ENCODE results near the gene STK32C.
"Not testable (repeated sequence)": the region's sequence is repeated elsewhere in the genome, so short reads cannot be mapped to it uniquely, and the experiment has no call there.

STK32C gene

DNA sequence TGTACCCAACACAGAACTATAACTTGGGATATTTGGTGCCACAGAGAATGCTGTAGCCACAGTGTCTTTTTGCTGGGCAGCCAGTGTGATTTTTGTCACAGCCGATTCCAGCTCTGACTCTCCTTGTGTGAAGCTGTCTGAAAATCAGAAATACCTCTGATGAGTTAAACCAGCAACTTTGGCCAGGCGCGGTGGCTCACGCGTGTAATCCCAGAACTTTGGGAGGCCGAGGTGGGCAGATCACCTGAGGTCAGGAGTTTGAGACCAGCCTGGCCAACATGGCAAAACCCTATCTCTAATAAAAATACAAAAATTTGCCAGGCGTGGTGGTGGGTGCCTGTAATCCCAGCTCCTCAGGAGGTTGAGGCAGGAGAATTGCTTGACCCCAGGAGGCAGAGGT, 30.1 kb upstream of the STK32C start:
- DNase-seq (ENCODE audit: low spot score), result not testable (repeated sequence)

DNA sequence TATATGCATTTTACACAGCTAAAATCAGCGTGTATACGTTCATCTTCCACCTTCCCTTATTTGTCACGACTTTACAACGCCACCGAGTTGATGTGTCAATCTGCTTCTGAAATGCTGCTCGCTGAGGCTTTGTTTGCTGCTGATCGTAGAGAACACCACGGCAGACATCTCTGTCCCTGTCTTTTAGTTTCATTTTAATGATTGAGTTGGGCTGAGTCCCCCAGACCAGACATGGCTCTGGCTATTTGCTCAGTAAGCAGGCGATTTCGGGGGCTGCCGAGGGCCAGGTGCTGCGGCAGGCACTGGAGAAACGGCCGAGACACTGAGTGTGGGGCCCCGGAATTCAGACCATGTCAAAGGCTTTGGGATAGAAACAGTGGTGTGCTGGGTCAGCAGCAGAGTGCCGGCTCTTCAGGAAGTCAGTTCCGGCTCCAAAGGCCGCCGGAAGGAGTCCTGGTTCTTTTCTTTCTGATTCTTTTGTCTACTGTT, 29.2 kb upstream of the STK32C start:
- DNase-seq (ENCODE audit: low spot score), result no peak

DNA sequence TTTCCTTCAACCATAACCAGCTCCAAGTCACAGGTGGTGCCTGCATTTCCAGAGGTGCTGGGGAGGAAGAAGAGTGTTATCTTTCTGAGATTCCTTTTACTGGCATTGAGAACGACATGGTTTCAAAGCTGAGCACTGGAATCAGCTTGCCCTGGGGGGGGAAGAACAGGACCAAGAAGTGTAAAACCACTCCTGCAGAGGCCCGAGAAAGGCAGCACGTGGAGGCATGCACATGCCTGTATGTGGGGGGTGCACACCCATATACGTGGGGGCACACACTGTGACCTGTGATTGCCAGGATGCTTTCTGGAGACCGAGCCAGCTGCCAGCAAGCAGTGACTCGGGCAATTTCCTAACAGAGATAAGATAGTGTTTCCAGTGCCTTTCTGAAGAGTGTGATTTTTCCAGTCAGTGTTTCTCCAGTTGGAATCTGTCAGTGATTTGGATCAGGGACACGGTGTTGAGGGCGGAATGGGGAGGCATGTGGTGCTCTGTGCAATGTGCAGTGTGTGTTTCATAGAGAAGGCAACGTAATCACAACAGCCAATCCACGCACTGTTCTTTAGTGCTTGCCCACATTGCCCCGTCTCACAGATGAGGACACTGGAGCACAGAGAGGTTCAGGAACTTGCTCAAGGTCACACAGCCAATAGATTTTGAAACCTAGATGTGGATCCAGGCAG, 28.5 kb upstream of the STK32C start:
- DNase-seq (ENCODE audit: low spot score), result no peak

DNA sequence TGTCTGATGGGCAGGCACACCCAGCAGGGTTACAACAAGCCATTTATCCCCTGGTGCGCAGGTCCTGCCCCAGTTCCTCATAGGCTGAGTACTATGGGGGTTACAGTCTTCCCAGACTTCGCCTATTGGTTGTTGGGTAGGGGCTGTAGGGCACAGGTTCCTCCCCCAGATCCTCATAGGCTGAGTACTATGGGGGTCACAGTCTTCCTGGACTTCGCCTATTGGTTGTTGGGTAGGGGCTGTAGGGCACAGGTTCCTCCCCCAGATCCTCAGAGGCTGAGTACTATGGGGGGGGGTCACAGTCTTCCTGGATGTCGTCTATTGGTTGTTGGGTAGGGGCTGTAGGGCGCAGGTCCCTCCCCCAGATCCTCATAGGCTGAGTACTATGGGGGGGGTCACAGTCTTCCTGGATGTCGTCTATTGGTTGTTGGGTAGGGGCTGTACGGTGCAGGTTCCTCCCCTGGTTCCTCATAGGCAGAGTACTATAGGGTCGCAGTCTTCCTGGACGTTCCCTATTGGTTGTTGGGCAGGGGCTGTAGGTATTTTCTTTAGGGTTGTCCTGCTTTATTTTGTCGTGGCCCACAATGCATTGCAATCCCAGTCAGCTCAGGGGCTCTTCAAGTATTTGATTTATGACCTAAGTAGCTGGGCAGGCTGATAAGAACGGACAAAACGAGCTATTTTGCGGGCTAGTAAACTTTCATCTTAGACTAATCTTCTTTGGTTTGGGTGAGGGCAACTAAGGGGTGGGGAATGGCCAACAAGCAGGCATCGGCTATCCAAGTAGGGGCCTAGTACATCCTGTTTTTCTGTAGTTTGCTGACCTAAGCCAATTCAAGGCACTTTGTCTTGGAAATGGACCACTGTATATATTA, 27.7 kb upstream of the STK32C start:
- DNase-seq (ENCODE audit: low spot score), result no peak

DNA sequence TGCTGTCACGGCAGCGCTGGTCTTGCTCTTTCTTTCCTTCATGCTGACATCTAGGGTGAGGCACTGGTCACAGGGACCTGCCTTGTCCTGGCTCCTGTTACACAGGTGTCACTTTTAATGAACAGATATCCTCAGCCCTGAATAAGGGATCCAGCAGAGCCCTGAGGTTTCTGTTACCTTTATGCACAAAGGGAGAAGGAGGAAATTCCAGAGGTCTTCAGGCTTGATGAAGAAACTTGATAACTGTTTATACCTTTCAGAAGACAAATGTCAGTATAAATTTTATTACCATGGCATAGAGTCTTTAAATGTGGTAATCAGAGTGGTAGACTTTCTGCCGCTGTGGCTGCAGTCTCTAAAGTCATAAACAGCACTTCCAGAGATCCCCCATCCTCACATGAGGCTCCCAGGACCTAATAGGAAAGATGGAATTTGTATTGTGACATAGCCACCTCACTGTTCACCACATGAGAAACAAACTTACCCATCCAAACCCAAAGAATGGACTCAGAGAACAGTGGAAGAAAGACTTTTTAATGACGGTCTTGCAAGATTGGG, 27.0 kb upstream of the STK32C start:
- no peak for DNase-seq (ENCODE audit: low spot score)

DNA sequence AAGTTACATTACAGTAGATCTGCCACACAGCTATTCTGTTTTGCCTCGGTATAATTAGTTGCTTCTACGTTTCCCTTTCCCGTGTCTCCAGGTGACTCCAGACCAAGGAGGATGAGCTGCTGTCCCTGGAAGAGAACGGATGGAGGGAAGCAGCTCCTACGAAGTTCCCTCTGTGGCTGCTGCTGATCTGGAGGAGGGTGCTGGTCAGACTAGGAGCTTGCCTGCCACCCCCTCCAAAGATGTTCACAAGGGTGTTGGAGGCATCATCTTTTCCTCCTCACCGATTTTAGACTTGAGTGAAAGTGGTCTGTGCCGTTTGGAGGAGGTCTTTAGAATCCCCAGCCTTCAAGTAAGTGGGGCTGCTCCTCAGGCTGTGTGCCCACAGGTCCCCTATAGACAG, 25.6 kb upstream of the STK32C start:
- no peak for DNase-seq (ENCODE audit: low spot score)

DNA sequence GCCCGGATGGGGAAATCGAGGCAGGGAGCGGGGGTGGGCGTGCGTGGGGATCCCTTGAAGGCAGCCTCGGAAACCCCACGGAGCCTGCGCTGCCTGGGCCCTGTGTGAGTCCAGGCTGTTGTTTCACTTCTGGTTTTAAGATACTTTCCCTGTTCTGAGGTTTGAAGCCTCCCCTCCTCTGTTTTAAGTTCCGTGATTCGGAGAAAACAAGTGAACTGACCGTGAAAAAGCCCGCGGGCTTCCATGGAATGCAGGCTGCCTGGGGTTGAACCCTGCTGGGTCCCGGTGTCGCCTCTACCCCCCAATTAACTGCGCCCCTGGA, 24.6 kb upstream of the STK32C start:
- DNase-seq (ENCODE audit: low spot score), result no peak

DNA sequence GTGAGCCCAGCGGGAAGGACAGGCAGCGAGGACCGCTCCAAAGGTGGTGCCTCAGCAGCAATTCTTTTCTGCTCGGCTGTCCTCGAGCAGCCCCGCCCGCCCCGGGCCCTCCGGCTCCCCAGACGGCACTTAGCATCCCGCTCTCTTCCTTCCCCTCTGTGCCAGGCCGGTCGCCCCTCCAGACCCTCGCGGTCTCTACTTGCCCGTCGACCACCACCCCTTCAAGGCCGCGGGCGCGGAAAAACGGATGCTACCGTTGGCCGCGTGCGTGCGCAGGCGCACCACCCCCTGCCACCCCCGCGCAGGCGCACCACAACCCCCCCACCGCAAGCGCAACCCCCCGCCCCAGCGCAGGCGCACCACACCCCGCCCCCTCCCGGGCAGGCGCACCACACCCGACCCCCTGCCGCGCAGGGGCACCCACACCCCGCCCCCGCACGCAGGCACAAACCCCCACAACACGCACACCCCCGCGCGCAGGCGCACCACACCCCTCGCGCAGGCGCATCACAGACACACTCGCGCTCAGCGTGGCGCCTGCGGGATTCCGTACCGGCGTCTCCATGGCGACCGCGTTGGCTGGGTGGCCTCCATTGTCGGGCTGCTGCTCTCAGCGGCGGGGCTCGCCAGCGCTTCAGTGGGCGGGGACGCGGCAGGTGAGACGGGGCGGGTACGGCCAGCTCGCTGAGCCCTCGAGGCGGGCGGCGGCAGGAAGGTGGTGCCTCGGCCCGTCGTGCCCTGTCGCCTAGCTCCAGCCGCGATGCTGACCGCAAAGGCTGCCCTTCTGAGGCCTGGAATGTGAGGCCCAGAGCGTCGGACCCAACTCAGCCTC, 24.1 kb upstream of the STK32C start, which contains the start of gene LRRC27:
Gene LRRC27, plus strand, starts transcription at position 593 of the 832 bp plus-strand sequence. CDS start 1,332 bp downstream, outside the sequence.
- peak; percentile 100 for DNase-seq (ENCODE audit: low spot score)

DNA sequence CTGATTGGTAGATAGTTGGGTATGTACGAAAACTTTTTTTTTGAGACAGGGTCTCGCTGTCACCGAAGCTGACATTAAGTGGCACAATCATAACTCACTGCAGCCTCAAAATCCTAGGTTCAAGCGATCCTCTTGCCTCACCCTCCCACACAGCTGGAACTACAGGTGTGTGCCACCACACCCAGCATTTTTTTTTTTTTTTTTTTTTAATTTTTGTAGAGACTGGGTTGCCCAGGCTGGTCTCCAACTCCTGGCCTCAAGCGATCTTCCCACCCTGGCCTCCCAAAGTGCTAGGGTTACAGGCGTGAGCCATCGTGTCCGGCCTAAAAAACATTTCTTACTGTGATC, 22.7 kb upstream of the STK32C start:
- no peak for DNase-seq (ENCODE audit: low spot score)

DNA sequence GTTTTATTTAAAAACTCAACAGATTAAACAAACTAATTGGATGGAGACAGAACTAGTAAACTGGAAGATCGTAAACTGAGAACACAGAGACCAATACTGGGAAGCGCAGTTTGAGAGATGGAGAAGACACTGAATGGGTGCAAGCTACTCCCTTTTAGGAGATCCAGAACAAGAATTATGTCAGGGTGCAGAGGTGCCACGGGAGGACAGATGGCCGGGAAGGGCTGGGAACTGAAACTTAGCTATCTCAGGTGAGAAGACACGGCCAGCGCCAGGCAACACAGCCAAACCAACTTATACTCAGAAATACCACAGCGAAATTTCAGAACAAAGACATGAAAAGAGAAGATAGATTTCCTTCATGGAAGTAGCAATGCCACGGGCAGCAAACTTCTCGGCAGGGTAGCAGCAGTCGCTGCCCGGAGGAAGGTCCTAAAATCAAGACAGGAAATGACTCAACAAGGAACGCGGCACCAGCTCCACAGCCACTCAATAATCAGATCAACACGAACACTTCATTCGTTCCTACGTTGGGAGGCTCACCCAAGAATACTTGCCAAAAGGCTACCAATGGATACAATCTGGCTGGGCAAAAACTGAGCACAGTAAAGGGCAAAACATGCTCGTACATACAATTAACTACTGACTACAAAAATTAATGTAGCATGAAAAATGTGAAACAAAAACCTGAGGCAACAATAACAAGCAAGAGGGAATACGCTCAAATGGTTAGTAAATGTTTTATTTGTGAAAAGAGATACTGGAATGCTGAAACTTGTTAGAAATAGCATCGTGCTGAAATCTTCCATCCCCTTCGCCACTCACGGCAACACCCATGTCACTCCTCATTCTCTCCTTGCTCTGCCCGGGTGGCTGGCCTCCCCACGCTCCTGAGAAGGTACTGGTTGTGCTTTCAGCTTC, 22.1 kb upstream of the STK32C start:
- peak; percentile 66 for DNase-seq (ENCODE audit: low spot score)

DNA sequence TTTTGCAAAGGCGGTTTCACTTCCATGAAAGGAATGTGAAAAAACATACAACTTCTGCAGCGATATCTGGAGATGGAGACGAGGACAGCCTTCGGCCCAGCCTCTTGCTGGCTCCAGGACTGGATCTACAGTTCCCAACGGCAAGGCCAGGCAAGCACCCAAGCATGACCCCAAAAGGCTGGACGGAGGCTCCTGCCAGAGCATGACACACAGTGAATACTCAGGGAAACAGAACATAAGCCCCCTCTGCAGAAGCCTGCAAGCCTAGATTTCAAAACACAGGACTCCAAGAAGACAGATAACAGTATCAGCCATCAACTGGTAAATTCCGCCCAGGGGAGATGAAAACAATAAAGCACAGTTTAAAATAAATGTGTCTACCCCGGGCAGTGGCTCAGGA, 21.0 kb upstream of the STK32C start:
- DNase-seq (ENCODE audit: low spot score), result no peak

DNA sequence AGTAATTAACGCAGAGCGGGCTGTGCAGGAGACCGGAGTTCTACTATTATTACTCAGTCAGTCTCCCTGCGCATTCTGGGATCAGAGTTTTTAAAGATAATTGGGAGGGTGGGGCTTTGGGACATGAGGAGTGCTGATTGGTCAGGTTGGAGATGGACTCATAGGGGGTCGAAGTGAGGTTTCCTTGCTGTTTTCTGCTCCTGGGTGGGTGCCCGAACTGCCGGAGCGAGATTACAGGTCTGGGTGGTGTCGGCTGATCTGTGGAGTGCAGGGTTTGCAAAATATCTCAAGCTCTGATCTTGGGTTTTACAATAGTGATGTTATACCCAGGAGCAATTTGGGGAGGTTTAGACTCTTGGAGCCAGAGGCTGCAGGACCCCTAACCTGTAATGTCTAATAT, 20.4 kb upstream of the STK32C start:
- DNase-seq (ENCODE audit: low spot score), result no peak

DNA sequence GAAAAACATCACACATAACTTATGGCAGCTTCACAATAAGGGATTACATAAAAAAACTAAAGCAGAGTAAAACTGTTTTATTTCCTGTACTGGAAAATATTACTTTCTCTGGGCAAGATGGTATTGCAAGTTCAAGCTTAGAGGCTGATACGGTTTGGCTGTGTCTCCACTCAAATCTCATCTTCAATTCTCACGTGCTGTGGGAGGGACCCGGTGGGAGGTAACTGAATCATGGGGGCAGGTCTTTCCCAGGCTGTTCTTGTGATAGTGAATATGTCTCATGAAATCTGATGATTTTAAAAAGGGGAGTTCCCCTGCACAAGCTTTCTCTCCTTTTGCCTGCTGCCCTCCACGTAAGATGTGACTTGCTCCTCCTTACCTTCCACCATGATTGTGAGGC, 19.2 kb upstream of the STK32C start:
- no peak for DNase-seq (ENCODE audit: low spot score)

DNA sequence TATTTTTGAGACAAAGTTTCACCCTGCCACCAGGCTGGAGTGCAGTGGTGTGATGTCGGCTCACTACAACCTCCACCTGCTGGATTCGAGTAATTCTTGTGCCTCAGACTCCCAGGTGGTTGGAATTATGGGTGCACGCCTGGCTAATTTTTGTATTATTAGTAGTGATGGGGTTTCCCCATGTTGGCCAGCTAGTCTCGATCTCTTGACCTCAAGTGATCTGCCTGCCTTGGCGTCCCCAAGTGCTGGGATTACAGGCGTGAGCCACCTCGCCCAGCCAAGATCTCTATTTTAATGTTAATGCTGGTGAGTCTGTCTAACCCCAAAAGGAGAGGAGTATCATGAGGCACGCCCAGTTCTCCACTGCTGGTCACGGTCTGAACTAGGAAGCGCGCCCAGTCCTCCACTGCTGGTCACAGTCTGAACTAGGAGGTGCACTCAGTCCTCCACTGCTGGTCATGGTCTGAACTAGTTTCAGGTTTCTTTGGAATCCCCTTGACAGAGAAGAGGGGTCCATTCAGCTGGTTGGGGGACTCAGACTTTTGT, 18.7 kb upstream of the STK32C start:
- no peak for DNase-seq (ENCODE audit: low spot score)

DNA sequence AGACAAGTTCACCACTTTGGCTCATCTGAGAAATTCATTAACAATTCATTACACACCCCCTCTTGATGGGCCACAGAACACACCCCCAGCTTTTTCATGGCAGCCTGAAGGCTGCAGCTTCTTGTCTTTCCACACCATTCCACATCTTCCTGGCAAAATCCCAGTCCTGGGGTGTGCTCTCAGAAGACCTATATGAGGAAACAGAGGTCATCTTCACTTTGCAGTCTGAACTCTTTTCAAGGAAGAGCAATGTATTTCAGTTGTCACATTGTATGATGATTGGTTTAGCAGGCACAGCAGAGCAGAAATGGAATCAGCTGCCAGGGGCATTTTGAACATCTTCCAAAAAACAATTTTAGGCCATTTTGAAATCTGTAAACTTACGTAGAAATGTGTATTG, 16.4 kb upstream of the STK32C start:
- DNase-seq (ENCODE audit: low spot score), result no peak

DNA sequence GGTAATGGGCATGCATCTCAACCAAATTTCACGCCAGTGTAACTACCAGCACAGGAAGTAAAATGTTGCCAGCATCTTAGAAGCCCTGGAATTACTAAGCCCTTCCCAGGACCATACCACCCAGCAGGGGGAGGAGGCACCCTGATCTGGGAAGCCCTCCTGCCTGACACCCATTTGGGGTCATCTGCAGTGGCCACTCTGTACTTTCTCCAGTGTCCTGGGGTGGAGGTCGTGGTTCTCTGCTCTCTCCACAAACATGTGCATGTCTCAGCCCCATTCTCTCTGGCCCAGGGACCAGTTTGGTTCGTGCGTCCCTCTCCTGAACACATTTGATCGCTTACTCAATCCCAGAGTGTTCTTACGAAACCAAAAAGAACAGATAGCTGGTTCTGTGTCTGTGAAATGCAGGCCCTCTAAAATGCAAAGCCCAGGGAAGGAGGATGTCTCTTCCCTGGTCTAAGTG, 14.9 kb upstream of the STK32C start:
- DNase-seq (ENCODE audit: low spot score), result peak; percentile 22

DNA sequence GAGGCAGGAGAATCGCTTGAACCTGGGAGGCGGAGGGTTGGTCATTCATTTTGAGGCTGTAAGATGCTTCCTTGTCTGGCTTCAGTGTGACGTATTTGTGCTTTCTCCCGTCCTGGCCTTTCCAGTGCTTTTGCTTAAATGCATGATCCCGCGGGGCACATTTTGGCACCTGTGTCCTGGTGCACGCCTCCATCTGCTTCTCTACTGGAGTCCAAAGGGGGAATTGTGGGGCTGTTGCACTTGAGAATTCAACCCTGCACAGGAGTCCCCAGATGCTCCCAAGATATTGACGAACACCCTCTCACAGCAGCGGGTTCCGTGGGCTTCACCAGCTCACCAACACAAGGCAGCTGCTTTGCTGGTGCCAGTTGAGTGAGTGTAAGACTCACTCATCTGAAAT, 14.0 kb upstream of the STK32C start:
- no peak for DNase-seq (ENCODE audit: low spot score)

DNA sequence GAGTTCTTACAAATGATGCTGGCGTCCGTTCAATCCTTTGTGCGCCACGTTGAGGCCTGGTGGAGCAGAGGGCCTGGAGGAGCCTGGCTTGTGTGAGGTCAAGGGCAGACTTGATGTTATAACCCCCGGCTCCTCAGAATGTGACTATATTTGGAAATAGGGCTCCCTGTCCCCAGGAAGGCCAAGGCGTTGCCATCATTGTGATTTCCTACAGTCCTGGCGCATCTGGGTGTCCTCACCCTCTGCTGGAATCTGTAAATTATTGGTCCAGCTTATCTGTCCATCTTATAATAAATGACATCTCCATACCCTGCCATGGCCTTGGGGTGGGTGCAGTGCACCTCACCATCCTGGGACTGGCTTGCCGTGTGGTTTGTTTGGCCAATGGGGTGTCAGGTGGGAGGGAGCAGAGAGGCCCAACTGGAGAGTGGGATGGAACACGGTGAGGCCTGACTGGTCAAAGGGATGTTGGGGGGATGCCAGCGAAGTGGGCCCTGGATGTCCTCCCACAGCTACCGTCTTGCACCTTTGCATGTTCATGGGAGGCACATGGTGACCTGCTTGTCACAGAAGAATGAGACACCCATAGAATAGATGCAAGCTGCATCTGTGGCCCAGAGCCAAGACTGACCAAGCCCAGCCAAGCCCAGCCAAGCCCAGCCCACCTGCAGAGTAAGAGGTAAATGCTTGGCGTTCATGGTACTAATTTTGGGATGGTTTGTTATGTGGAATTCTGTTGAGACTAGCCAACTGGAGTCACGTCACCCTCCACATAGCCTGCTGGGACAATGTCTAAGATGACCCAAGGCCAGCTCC, 13.1 kb upstream of the STK32C start:
- DNase-seq (ENCODE audit: low spot score), result no peak

DNA sequence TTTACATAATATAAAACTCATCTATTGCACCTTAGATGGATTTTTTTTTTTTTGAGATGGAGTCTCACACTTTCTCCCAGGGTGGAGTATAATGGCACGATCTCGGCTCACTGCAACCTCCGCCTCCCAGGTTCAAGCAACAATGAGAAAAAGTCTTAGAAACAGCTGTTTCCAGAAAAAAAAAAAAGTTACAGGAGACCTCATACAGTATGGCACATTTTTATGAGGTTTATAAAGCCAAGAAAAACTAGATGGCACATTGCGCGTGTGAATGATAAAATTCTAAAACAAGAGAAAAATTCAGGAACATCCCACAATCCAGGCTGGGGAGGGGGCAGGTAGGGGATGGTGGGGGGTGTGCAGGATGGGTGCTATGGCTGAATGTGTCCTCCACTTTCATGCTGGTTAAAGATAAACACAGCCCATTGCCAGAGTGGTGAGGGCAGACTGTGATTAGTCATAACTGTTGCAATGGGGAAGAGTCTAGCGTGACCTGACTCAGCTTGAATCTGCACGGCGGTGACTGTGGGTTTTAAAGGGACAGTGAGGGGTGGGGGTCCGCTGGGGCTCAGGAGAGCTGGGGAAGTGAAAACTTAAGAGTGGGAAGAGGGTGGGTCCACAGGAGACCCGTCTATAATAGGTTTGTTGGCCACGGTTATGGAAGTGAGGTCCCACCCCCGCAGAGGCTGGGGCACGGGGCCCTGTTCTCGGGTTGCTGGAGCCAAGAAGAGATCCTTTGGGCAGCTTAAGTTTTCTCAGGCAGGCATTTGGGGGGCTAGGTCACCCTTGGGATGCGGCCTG, 12.3 kb upstream of the STK32C start:
- peak; percentile 90 for DNase-seq (ENCODE audit: low spot score)
